ENCODE results near the gene TRERF1.

GRCh38 chr6:42194056-42194455 is 257.7 kb downstream of the TRERF1 start:
- TF ChIP-seq, protein P1, sequence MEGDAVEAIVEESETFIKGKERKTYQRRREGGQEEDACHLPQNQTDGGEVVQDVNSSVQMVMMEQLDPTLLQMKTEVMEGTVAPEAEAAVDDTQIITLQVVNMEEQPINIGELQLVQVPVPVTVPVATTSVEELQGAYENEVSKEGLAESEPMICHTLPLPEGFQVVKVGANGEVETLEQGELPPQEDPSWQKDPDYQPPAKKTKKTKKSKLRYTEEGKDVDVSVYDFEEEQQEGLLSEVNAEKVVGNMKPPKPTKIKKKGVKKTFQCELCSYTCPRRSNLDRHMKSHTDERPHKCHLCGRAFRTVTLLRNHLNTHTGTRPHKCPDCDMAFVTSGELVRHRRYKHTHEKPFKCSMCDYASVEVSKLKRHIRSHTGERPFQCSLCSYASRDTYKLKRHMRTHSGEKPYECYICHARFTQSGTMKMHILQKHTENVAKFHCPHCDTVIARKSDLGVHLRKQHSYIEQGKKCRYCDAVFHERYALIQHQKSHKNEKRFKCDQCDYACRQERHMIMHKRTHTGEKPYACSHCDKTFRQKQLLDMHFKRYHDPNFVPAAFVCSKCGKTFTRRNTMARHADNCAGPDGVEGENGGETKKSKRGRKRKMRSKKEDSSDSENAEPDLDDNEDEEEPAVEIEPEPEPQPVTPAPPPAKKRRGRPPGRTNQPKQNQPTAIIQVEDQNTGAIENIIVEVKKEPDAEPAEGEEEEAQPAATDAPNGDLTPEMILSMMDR (IDR thresholded peaks at IDR 0.05), result no peak
- TF ChIP-seq POLR2A (IDR thresholded peaks at IDR 0.05), result no peak
